Neuron (in vitro differentiated cells): Measurements from ENCODE around the gene CACNB4.

Experiments
- H2AFZ ChIP-seq: one replicate; pipeline ENCODE4 v1.6.1; 2013; ENCODE audit warnings: low read depth, mild to moderate bottlenecking, inconsistent platforms, low read length, moderate library complexity
- H3K27me3 ChIP-seq: one replicate; pipeline ENCODE4 v1.6.1; 2013; ENCODE audit warnings: low read length; ENCODE audit not compliant: insufficient read depth
- H3K36me3 ChIP-seq: one replicate; pipeline ENCODE4 v1.6.1; 2013; ENCODE audit warnings: low read length; ENCODE audit not compliant: insufficient read depth
- H3K4me1 ChIP-seq: one replicate; pipeline ENCODE4 v1.6.1; 2013; ENCODE audit warnings: low read length; ENCODE audit not compliant: insufficient read depth
- H3K4me3 ChIP-seq: 2 replicates; pipeline ENCODE4 v1.5.1; 2013; ENCODE audit warnings: mild to moderate bottlenecking, low read length, moderate library complexity
- H3K9me3 ChIP-seq: one replicate; pipeline ENCODE4 v1.6.1; 2013; ENCODE audit warnings: low read length

The CACNB4 gene

GRCh38 chr2:151824886-151825285, 274.0 kb downstream of the CACNB4 start:
- Histone ChIP-seq H3K27me3 (no peaks in the 10 kb centered on the region), H3K36me3 (no peaks in the 10 kb centered on the region), H3K4me1 (peaks cover 11% of the 10 kb centered on the region), H2AFZ (no peak overlapping the region), H3K9me3 (peaks cover 2% of the 10 kb centered on the region), H3K4me3 (no peak overlapping the region)

DNA sequence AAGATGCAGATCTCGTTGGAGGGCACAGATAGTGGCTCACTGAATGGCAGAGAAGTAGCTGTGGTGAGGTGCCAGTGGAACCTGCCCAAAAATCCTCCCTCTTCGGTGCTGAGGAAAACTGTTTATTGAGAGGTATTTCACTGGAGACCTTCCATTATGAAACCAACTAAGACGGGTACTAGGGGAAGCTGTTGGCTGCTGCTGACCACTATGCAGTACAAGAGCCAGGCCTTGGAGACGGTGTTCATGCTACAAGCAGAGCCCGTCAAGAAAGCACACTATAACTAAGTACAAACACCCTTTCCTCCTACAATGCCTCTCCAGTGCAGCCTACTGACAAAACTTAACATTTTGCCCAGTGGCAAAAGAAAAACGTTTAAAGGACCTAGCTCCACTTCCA, 275.2 kb downstream of the CACNB4 start:
- Histone ChIP-seq H3K4me1 (peaks cover 8% of the 10 kb centered on the region), H3K4me3 (no peak overlapping the region), H3K9me3 (peaks cover 3% of the 10 kb centered on the region), H3K27me3 (no peaks in the 10 kb centered on the region), H2AFZ (no peak overlapping the region), H3K36me3 (no peaks in the 10 kb centered on the region)

- Histone ChIP-seq H3K9me3 (peaks cover 3% of the 10 kb centered on the region), H3K4me1 (no peaks in the 10 kb centered on the region), H3K27me3 (no peaks in the 10 kb centered on the region), H2AFZ (no peak overlapping the region), H3K36me3 (no peaks in the 10 kb centered on the region), H3K4me3 (no peak overlapping the region)
Observed at GRCh38 chr2:151819920-151820319, 278.9 kb downstream of the CACNB4 start.

DNA sequence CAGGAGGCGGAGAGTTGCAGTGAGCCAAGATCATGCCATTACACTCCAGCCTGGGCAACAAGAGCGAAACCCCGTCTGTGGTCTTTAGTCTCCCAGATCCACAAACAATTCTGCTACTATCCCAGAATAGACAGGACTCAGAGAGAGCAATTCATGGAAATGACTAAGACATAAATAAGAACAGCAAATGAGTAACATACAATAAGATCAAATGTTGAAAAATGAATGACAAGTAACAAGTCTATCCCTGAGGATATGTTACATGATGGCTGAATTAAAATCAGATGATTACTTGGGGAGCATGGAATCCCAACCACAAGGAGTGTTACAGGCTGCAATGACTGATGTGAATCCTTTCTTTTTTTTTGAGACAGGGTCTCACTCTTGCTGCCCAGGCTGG, 280.9 kb downstream of the CACNB4 start:
- Histone ChIP-seq H2AFZ (no peak overlapping the region), H3K4me1 (no peaks in the 10 kb centered on the region), H3K9me3 (peaks cover 3% of the 10 kb centered on the region), H3K4me3 (no peak overlapping the region), H3K36me3 (peaks cover 16% of the 10 kb centered on the region), H3K27me3 (no peaks in the 10 kb centered on the region)

GRCh38 chr2:151816843-151817242, 282.0 kb downstream of the CACNB4 start:
- no peaks in the 10 kb centered on the region for H3K4me1 ChIP-seq
- peaks cover 26% of the 10 kb centered on the region for H3K36me3 ChIP-seq
- no peaks in the 10 kb centered on the region for H3K27me3 ChIP-seq
- H2AFZ ChIP-seq, result no peak overlapping the region
- no peak overlapping the region for H3K4me3 ChIP-seq
- peaks cover 6% of the 10 kb centered on the region for H3K9me3 ChIP-seq

- no peak overlapping the region for H3K4me3 ChIP-seq
- no peaks in the 10 kb centered on the region for H3K27me3 ChIP-seq
- peaks cover 11% of the 10 kb centered on the region for H3K9me3 ChIP-seq
- H2AFZ ChIP-seq, result no peak overlapping the region
- H3K36me3 ChIP-seq, result peaks cover 30% of the 10 kb centered on the region
- no peaks in the 10 kb centered on the region for H3K4me1 ChIP-seq
Observed at GRCh38 chr2:151815821-151816489, 282.9 kb downstream of the CACNB4 start.

- Histone ChIP-seq H3K9me3 (peaks cover 9% of the 10 kb centered on the region), H3K4me3 (no peak overlapping the region), H3K4me1 (no peaks in the 10 kb centered on the region), H3K36me3 (peaks cover 79% of the 10 kb centered on the region), H3K27me3 (no peaks in the 10 kb centered on the region), H2AFZ (no peak overlapping the region)
Observed at GRCh38 chr2:151810489-151810888, 288.4 kb downstream of the CACNB4 start.

- Histone ChIP-seq H3K9me3 (peaks cover 9% of the 10 kb centered on the region), H3K36me3 (peaks cover 85% of the 10 kb centered on the region)
Observed at GRCh38 chr2:151809073-151809383, 289.8 kb downstream of the CACNB4 start.

DNA sequence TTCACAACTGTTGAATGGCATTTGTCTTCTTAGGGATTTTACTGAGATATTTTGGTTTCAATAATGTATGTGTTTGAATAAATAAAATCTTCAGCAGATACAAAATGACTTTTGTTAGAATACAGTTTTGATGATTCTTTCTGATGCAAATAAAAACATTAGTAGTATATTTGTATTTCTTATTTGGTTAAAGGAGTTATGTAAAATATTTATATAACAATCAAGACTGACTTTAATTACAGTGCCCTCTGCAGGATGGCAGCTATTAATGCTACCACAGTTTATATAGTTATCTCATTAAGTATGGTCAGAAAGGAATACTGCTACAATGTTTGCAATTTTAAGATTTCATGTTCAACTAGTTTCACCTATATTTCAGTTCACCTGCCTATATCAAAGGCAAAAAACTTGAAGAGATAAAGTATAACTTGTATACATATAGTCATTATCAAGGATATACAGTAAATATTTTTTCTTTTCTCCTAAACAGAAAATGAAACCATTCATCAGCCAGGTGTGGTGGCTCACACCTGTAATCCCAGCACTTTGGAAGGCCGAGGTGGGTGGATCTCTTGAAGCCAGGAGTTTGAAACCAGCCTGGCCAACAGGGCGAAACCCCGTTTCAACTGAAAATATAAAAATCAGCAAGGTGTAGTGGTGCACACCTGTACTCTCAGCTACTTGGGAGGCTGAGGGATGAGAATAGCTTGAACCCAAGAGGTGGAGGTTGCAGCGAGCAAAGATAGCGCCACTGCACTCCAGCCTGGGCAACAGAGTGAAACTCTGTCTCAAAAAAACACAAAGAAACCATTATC, 290.4 kb downstream of the CACNB4 start:
- no peaks in the 10 kb centered on the region for H3K27me3 ChIP-seq

More at GRCh38 chr2:151809073-151809383, 289.8 kb downstream of the CACNB4 start:
- H3K27me3 ChIP-seq, result no peaks in the 10 kb centered on the region
- no peak overlapping the region for H3K4me3 ChIP-seq
- no peaks in the 10 kb centered on the region for H3K4me1 ChIP-seq
- H2AFZ ChIP-seq, result no peak overlapping the region

GRCh38 chr2:151805961-151806360, 292.9 kb downstream of the CACNB4 start:
- H3K27me3 ChIP-seq, result no peaks in the 10 kb centered on the region
- H3K4me3 ChIP-seq, result no peak overlapping the region
- H3K36me3 ChIP-seq, result peaks cover 79% of the 10 kb centered on the region
- no peak overlapping the region for H2AFZ ChIP-seq
- H3K4me1 ChIP-seq, result peaks cover 2% of the 10 kb centered on the region
- peaks cover 3% of the 10 kb centered on the region for H3K9me3 ChIP-seq

More for the DNA sequence above, 290.4 kb downstream of the CACNB4 start:
- H2AFZ ChIP-seq, result no peak overlapping the region
- peaks cover 10% of the 10 kb centered on the region for H3K9me3 ChIP-seq
- H3K4me3 ChIP-seq, result no peak overlapping the region
- peaks cover 82% of the 10 kb centered on the region for H3K36me3 ChIP-seq
- no peaks in the 10 kb centered on the region for H3K4me1 ChIP-seq

- H3K9me3 ChIP-seq, result peaks cover 2% of the 10 kb centered on the region
- H3K4me3 ChIP-seq, result no peak overlapping the region
- H3K36me3 ChIP-seq, result peaks cover 73% of the 10 kb centered on the region
- H3K4me1 ChIP-seq, result peaks cover 2% of the 10 kb centered on the region
- H2AFZ ChIP-seq, result no peak overlapping the region
- H3K27me3 ChIP-seq, result no peaks in the 10 kb centered on the region
Observed at GRCh38 chr2:151805343-151805742, 293.5 kb downstream of the CACNB4 start.

- no peak overlapping the region for H3K4me3 ChIP-seq
- H3K4me1 ChIP-seq, result peaks cover 2% of the 10 kb centered on the region
- peaks cover 59% of the 10 kb centered on the region for H3K36me3 ChIP-seq
- no peak overlapping the region for H2AFZ ChIP-seq
- H3K9me3 ChIP-seq, result peaks cover 2% of the 10 kb centered on the region
- H3K27me3 ChIP-seq, result no peaks in the 10 kb centered on the region
Observed at GRCh38 chr2:151803811-151804210, 295.0 kb downstream of the CACNB4 start.

- no peak overlapping the region for H2AFZ ChIP-seq
- no peak overlapping the region for H3K4me3 ChIP-seq
- peaks cover 51% of the 10 kb centered on the region for H3K36me3 ChIP-seq
- H3K27me3 ChIP-seq, result no peaks in the 10 kb centered on the region
- peaks cover 2% of the 10 kb centered on the region for H3K9me3 ChIP-seq
- H3K4me1 ChIP-seq, result peaks cover 2% of the 10 kb centered on the region
Observed at GRCh38 chr2:151802315-151802714, 296.5 kb downstream of the CACNB4 start.
